HG03097 (cell line): ENCODE data around the gene GPR107.

Experiments
- ATAC-seq: cut with Tn5 transposase; IDR thresholded peaks from one replicate; pipeline ENCODE4 v1.9.1; 2021; ENCODE audit not compliant: unreplicated experiment, low FRiP score

Gene GPR107

DNA sequence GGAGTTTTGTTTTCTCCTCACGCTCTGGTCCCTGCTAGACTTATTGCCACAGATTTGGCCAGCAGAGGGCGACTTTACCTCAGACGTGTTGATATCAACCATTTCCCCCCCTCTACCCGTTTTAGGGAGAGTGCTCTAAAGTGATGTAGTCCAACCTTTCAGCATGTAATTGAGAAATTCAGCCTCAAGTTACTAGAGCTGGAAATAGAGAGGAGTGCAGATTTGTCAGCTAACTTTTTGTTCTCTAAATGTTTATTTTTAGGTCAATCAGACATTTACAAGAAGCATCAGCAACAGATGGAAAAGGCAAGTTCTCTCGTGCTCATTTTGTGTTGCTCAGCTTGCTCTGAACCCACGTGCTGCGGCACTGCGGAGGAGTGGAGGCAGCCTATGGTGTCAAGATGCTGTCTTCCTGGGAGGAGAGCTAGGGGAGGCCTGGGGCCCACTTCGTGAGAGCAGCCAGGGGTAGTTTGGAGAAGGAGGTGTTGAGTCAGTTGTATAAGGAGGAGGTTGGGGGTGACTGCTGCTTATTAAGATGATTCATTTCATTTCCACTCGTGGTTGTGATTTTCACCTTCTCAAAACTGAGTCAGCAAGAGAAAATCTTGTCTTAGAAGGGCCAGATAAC, 53.6 kb downstream of the GPR107 start:
- ATAC-seq: no peak

DNA sequence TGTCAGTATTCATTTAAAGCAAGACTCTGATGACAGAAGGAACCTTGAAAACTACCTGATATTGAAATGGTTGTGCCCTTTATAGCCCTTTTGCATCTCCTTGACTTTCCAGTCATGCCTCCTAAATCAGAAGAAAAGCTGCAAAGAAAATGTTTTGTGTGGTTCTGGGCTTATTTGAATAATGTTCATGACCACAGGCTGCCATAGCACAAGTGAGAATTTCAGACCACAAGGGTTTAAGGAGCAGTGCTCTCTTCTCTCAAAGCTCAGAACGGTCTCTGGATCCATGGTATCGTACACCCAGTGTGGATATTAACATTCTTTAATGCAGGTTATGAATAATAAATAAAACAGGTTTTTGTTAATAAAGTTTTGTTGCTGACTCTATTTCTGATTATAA, 54.2 kb downstream of the GPR107 start:
- ATAC-seq: no peak

DNA sequence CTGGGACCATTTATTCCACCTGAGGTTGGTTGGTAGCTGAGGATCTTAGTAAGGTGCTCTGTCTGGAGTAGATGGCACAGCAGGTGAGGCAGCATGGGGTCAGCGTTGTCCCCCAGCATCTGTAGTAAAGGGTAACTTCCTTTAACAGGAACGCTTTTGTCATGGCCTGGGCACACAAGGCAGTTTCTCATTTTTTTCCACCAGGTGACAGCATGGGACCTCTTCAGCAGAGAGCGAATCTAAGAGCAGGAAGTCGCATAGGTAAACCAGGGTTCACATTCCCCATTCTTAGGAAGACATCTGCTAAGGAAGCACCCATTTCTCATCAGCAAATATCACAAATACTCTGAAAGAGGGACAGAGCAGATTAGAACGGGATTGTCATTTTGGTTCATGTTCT, 56.5 kb downstream of the GPR107 start:
- no peak for ATAC-seq

DNA sequence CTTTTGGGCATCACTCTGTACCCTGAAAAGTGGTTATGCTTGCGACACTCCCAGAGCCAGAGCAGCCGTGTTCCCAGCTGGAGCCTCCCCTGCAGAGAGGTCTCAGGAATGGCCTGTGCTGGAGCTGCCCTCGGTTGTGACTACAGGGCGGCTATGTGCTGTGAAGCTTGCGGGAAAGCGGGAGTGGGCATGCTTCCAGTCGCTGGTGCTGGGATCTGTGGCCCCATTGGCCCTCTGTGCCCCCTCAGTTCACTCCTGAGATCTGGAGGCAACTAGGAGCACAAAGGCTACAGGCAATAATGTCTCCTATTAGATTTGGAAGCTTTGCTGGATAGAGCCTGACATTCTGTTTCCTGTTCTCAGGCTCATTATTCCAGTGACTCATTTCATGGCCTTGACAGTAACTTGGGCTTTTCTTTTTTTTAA, 56.9 kb downstream of the GPR107 start:
- no peak for ATAC-seq

DNA sequence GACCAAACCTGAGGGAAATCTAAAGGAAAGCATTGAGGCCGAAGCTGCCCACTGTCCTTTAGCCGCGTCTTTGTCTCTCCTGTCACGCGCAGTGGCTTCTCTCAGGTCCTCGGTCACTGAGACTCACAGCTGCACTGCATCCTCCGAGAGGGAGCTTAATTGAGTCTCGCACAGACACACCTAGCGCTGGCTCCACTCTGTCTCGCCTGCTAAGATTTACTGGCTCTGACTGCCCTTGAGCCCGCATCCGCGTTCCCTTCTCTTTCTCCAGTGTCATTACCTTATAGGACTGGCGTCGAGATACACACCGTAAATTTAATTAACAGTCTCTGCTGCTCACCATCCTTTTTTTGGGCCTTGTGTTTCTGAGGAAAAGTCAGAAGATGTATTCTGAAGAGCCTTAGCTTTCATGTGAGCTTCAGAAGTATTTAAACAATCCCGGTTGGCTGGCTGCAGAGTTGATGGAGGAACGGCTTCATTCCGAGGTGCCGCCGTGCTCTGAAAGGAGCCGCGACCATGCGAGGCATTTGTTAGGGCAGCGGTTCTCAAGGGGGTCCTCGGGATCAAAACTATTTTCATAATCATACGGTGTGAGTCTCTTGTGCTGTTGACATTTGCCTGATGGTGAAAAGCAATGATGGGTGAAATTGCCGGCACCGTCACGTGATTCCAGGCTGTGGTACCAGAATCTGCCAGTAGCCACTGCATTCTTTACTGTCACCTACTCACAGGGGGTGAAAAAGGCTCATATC, 58.3 kb downstream of the GPR107 start:
- ATAC-seq: no peak

DNA sequence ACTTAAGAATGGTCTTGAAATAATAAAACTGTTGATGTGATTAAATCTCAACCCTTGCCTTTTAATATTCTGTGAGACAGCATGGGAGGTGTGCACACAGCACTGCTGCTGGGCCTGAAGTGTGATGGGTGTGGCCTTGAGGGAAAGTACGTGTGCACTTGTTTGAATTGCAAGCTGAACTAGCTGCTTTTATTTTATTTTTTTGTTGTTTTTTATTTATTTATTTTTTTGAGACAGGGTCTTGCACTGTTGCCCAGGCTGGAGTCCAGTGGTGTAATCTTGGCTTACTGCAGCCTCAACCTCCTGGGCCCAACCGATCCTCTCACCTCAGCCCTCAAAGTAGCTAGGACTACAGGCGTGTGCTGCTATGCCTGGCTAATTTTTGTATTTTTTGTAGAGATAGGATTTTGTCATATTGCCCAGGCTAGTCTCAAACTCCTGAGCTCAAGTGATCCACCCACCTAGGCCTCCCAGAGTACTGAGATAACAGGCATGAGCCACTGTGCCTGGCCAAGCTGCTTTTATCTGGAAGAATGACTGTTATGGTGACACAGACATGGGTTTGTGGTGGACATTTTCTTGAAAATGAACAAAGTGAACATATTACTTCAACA, 58.9 kb downstream of the GPR107 start:
- ATAC-seq: no peak

DNA sequence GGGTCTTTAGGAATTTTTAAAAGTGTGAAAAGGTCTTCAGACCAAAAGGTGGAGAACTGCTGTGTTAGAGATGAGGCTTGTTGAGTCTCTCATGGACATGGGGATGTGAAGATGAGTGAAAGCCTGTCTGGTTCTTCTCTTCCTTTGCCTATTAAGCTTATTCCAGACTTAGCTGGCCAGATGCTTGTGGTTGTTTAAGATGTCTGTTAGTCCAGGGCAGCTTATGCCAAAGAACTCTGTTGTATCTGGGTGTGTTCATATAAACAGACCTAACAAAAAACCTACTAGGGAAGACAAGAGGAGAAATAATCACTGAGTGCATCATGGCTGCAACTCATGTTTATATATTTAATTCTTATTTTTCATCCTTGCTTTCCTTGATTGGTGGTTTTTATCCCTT, 61.0 kb downstream of the GPR107 start:
- no peak for ATAC-seq

DNA sequence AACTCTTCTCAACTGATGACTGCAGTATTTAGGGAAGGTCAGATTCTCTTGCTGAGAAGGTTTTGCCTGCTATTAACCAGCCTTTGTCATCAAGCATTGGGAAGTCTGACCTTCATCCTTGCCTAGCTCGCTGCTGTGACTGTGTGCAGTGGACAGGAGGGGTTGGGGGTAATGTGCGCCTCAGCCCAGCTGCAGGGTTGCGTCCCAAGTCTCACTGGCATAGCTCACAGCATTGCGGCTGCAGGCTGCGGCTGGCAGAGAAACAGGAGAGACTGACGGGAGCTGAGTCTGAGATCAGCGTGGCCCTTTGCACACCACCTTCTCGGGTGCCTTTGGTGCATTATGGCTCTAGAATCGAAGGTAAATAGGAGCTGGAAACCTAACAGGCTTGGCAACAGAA, 62.6 kb downstream of the GPR107 start:
- ATAC-seq: no peak

DNA sequence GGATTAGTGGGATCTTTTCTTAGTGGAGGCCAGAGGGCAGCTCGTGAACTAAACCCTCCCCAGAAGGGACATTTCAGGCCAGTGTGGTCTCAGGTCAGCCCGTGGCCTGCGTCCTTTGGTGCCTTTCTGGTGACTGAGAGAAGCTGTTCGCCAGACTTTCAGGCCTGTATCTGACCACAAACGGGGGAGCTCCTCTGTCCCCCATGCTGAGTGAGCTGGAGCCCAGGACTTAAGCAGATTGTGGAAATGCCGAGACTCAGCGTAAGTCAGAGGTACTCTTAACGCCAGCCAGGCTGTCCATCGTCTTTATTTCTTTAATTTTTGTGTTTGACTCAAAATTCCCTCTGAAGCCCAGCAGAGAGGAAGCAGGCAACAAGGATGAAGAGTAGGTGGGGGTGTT, 63.7 kb downstream of the GPR107 start:
- no peak for ATAC-seq

DNA sequence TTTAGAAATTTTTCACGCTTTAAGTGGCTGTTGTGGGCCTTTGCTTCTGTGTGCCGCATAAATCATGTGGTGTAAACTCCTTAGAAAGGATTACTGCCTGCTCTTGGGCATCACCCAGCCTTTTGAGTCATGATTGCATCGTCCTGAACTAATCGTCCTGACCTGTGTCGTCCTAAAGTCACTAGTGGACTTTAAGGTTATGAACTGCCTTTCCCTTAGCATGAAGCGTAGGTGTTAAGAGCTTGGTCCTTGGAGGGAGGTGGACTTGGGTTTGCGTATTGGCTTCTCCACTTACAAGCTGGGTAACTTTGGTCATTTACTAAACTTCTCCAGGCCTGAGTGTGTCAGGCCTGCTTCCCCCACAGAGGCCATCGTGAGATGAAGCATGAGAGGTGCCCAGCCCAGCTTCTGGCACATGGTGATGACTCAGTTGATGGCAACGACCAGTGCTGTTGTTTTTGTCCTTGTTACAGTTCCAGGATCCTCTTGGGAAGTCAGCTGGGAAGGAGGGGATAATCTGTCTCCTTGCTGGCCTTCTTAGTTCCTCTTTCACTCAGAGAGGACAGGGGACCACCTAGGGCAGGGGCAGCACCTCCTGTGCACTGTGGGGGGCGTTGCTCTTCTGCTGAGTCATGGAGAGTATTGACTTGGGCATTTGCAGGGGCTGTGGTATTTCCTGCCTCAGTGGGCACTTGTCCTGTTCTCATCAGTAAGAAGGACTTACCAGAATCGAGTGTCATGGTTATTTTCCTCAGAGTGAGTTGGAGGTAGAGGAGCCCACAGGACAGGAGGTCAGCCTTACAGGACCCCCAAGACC, 64.3 kb downstream of the GPR107 start:
- ATAC-seq: no peak

DNA sequence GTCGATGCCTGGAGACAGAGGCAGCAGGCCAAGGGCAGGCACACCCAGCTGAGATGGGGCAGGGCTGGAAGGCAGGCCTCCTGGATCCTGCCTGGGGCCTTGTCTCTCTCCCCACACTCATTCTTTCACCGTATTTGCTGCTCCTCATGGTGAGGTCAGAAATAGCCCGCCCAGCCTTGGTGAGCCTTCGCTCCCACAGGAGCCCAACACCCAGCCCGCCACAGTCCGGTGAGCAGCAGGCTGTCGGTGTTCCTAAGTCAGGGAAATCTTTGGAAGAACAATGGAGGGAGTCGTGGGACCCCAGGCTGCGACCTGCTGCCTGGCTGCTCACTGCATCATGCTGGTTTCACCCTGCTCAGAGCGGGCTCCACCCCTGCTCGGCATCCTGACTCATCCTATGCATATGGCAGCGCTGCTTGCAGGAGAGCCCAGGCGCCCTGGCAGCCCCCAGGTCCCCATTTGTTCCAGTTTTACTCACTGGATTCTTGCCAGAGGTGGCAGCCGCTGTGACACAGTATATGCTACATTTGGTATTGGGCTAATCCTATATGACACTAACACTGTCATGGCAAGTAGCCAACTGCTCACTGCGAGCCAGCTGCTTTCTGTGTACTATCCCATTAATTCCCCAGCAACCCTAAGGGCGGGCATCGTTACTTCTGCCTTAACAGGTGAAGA, 65.3 kb downstream of the GPR107 start:
- ATAC-seq: no peak

DNA sequence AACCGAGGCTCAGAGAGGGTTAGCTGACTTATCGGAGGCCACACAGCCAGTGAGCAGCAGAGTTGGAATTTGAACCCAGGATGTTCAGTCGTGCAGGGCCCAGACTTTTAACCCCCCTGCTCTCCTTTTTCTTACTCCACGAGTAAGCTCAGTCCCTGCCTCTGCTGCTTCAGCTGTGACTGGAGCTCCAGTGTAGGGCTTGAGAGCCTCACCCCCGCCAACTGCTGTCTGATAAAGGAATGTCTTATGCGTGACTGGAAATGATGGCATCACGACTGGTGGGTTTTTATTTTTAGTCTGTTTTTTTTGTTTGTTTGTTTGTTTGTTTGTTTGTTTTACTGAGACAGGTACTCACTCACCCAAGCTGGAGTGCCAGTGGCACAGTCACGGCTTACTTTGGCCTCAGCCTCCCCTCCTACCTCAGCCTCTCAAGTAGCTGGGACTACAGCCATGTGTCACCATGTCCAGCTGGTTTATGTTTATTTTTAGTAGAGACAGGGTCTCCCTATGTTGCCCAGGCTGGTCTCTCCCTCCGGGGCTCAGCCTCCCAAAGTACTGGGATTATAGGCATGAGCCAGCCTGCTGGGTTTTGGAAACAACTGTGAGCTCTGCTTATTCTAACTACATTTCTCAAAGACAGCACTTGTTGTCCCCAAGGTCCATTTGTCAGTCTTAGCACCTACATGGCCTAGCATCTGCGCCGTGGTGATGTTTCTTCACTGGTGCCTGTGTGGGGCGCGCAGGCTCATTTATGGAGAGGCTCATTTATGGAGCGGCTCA, 66.0 kb downstream of the GPR107 start:
- ATAC-seq: no peak

DNA sequence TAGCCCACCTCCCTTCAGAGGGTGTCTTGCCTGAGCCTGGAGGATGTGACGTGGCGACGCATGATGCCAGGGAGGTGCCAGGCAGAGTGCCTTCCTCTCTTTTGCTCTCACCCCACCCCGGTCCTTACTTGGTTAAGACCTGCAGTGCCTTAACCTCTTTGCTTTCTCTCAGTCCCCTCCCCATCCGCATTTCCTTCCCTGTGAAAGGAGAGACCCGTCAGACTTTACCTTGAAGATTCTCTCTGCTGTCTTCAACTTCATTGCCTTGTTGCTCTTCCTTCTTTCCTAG, 66.5 kb downstream of the GPR107 start:
- no peak for ATAC-seq

DNA sequence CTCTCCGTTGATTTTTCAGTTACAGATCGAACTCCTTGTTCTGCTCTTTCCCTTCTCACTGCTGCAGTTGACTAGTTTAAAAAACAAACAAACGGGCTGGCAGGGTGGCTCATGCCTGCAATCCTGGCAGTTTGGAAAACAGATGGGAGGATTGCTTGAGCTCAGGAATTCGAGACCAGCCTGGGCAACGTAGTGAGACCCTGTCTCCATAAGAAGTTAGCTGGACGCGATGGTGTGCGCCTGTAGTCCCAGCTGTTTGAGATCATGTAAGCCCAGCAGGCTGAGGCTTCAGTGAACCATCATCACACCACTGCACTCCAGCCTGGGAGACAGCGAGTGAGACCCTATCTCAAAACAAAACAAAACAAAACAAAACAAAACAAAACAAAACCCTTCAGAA, 67.1 kb downstream of the GPR107 start:
- no peak for ATAC-seq

DNA sequence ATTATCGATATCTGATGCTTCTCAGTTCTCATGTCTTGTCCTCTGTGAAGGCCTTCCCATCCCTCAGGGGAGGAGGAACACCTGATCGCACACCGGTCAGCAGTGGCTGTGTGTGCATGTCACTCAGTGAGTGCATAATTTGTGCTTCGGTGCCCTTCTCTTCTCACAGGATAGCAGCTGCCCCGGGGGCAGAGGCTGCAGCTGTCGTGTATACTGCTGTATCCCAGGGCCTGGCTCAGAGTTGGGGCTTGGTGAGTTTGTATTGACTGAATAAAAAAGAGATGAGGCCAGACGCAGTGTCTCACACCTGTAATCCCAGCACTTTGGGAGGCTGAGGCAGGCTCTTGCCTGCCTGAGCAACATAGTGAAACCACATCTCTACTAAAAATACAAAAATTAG, 68.8 kb downstream of the GPR107 start:
- ATAC-seq: no peak

DNA sequence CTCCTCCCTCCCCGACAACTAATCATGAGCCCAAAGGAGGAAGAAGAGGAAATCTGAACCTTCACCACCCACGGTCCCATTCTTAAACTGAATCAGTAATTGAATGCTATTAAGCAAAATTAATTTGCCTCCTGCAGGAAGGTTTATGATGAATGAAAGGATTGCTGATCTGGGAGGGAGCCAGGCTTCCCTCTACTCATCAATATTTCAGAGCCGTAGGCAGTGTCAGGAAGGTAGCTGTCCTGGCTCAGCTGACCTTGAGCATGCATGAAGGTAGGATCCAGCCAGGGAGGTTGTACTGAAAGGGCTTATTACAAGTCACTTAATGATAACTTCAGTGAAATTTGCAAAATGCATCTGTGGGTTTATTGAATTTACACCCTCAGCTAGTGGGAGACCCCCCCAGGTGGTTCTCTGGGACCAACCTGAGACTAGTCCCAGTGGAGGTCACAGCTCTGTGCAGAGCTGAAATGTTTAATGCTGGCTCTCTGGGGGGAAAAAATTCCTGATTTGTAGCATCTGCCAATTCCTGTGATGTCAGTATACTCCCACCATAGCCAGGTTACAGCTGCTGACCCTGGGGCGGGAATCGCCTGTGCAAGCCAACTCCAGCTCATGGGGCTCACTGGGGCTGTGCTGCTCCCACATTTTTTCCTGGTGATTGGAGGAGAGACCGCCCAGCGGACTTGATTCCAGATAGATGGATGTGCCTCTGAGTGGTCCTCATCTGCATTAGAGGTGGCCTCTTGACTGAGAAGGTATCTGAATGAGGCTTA, 70.6 kb downstream of the GPR107 start:
- no peak for ATAC-seq

DNA sequence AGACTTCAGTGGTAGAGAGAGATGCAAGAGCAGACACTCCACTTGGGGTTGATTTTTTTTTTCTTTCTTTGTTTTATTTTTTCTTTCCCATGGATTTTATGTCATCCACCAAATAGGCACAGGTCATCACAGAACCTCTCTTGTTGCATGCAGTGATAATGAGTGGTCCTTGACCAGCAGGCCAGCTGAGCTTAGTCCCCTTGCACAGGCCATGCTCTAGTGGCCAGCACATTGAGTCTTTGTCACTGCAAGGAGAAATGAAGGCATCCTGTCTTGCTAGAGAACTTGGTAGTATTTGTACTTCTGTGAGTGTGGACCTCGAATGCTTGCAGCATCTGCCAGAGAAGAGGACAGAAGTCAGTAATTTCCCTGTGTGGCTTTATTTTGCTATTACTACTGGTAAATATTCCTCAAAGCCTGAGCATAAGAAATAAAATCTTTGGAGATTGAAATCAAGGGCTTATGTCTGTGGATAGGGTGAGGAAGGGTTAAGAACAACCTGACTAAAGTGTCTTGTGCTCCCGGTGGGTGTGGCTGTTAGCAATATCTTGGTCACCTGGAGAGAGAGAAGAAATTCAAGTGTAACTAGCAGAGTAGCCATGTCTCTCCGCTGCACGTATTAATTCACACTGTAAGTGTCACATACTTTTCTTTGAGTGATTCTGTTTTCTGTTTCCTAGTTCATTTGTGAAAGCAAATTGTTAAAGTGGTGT, 73.2 kb downstream of the GPR107 start:
- no peak for ATAC-seq

DNA sequence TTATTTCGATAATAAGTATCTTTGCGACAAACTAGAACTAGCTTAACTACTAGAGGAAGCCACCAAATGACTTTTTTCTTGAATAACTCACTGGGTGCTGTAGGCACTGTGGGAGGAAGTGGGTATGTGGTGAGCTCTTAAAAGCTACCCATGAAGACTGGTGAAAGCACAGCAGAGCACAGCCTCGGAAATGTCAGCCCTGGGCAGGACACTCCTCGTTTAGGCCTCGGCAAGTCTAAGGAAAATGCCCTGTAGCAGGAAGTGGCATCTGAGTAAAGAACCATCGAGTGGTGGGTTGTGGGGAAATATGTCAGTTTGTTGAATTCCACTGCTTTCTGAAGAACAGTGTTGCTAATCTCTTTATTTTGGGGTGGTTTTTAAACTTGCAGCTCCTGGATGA, 74.5 kb downstream of the GPR107 start:
- peak; percentile 67 for ATAC-seq
